ENCODE results near the gene PHF21B.

PHF21B gene

DNA sequence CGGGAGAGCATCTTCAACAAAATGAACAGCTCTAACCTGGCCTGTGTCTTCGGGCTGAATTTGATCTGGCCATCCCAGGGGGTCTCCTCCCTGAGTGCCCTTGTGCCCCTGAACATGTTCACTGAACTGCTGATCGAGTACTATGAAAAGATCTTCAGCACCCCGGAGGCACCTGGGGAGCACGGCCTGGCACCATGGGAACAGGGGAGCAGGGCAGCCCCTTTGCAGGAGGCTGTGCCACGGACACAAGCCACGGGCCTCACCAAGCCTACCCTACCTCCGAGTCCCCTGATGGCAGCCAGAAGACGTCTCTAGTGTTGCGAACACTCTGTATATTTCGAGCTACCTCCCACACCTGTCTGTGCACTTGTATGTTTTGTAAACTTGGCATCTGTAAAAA, 147.5 kb downstream of the PHF21B start:
- H3K27ac ChIP-seq (ENCODE audit: extremely low read depth, low read depth, low read length) = no peak overlapping the region
- no peak for TF ChIP-seq GLIS2 (tag by site-specific recombination; IDR thresholded peaks at IDR 0.05)
- TF ChIP-seq ZNF133 (tag by site-specific recombination; IDR thresholded peaks at IDR 0.05) = no peak
- no peak for TF ChIP-seq ZBTB7A (tag by site-specific recombination; IDR thresholded peaks at IDR 0.05; ENCODE audit: low read depth)
- TF ChIP-seq ZNF311 (tag by site-specific recombination; IDR thresholded peaks at IDR 0.05; ENCODE audit: borderline replicate concordance) = no peak
- no peak for TF ChIP-seq ZNF670 (tag by site-specific recombination; IDR thresholded peaks at IDR 0.05; ENCODE audit: low read depth)
- TF ChIP-seq ZNF202 (tag by site-specific recombination; IDR thresholded peaks at IDR 0.05; ENCODE audit: borderline replicate concordance) = no peak
- TF ChIP-seq ZNF529 (tag by site-specific recombination; IDR thresholded peaks at IDR 0.05; ENCODE audit: insufficient replicate concordance) = no peak
- TF ChIP-seq, protein P1, sequence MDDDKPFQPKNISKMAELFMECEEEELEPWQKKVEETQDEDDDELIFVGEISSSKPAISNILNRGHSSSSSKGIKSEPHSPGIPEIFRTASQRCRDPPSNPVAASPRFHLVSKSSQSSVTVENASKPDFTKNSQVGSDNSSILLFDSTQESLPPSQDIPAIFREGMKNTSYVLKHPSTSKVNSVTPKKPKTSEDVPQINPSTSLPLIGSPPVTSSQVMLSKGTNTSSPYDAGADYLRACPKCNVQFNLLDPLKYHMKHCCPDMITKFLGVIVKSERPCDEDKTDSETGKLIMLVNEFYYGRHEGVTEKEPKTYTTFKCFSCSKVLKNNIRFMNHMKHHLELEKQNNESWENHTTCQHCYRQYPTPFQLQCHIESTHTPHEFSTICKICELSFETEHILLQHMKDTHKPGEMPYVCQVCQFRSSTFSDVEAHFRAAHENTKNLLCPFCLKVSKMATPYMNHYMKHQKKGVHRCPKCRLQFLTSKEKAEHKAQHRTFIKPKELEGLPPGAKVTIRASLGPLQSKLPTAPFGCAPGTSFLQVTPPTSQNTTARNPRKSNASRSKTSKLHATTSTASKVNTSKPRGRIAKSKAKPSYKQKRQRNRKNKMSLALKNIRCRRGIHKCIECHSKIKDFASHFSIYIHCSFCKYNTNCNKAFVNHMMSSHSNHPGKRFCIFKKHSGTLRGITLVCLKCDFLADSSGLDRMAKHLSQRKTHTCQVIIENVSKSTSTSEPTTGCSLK (tag by site-specific recombination; IDR thresholded peaks at IDR 0.05) = no peak
- TF ChIP-seq SP7 (tag by site-specific recombination; IDR thresholded peaks at IDR 0.05) = no peak
- no peak for TF ChIP-seq ZNF558 (tag by site-specific recombination; IDR thresholded peaks at IDR 0.05)
- TF ChIP-seq TCF7L2 (IDR thresholded peaks at IDR 0.05; ENCODE audit: borderline replicate concordance, low read depth, low read length) = no peak
- TF ChIP-seq ZNF341 (tag by site-specific recombination; IDR thresholded peaks at IDR 0.05; ENCODE audit: low read depth) = no peak
- TF ChIP-seq ZNF324 (tag by site-specific recombination; IDR thresholded peaks at IDR 0.05) = no peak
- no peak for TF ChIP-seq KLF10 (tag by site-specific recombination; IDR thresholded peaks at IDR 0.05)
- TF ChIP-seq ZBTB8A (tag by site-specific recombination; IDR thresholded peaks at IDR 0.05) = no peak
- TF ChIP-seq SETDB1 (IDR thresholded peaks at IDR 0.05; ENCODE audit: insufficient read length, low read length) = no peak
- no peak for TF ChIP-seq ZNF600 (tag by site-specific recombination; IDR thresholded peaks at IDR 0.05)
- TF ChIP-seq SP3 (tag by site-specific recombination; IDR thresholded peaks at IDR 0.05) = no peak
- no peak for TF ChIP-seq ZNF10 (tag by site-specific recombination; IDR thresholded peaks at IDR 0.05)
- ChIA-PET POLR2A (no interaction called here), CTCF (interaction anchor here (1.0 kb wide), 1 partner anchor 34 kb away, joined by 3 read pairs; no protein-coding TSS in a partner anchor)
- no peaks in the 10 kb centered on the region for H3K9me3 ChIP-seq (ENCODE audit: control insufficient read depth, insufficient read depth, low read depth, low read length)
- H3K36me3 ChIP-seq (ENCODE audit: control insufficient read depth in 2 of 2, insufficient read depth in 1 of 2, low read length in 2 of 2) = peaks cover 0 to 11% of the 10 kb centered on the region in 2 experiments; a peak in 1 of 3 replicates
- H3K4me3 ChIP-seq (ENCODE audit: low read depth, low read length) = no peak overlapping the region
- H3K4me1 ChIP-seq (ENCODE audit: control insufficient read depth, insufficient read depth, low read length) = no peaks in the 10 kb centered on the region

DNA sequence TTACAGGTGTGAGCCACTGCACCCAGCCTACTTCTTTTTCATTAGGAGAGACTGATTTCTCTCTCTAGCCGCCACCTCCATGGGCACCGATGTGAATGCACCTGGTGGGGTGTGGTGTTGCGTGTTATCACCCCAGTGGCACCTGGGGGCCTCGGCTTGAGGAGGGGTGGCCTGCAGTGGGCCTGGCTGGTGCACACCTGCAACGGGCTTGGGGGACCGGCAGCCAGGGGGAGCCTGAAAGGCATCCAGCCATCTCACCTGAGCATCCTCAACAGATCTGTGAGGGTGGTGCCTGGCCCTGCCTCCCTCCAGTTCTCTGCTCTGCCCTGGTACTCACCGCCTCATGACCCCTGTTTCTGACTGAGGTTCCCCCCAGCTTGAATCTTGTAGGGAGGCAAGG, 148.6 kb downstream of the PHF21B start:
- POLR2A ChIA-PET = no interaction called here
- CTCF ChIA-PET = no interaction called here
- Histone ChIP-seq H3K4me1 (ENCODE audit: control insufficient read depth, insufficient read depth, low read length) (no peaks in the 10 kb centered on the region), H3K9me3 (ENCODE audit: control insufficient read depth, insufficient read depth, low read depth, low read length) (no peaks in the 10 kb centered on the region), H3K4me3 (ENCODE audit: low read depth, low read length) (no peak overlapping the region), H3K36me3 (ENCODE audit: control insufficient read depth in 2 of 2, insufficient read depth in 1 of 2, low read length in 2 of 2) (peaks cover 0 to 11% of the 10 kb centered on the region in 2 experiments; a peak in 1 of 3 replicates), H3K27ac (ENCODE audit: extremely low read depth, low read depth, low read length) (no peak overlapping the region)
- TF ChIP-seq ZNF416 (tag by site-specific recombination; IDR thresholded peaks at IDR 0.05) (no peak), ZNF366 (tag by site-specific recombination; conservative IDR thresholded peaks at IDR 0.05) (no peak), WT1 (tag by site-specific recombination; IDR thresholded peaks at IDR 0.05) (no peak), ZNF626 (tag by site-specific recombination; IDR thresholded peaks at IDR 0.05) (no peak), ZNF24 (tag by site-specific recombination; IDR thresholded peaks at IDR 0.05) (no peak), ZXDB (tag by site-specific recombination; IDR thresholded peaks at IDR 0.05) (no peak), TRIM28 (IDR thresholded peaks at IDR 0.05; ENCODE audit: borderline replicate concordance, low read length) (no peak), ZNF596 (tag by site-specific recombination; IDR thresholded peaks at IDR 0.05) (no peak), ZNF16 (tag by site-specific recombination; IDR thresholded peaks at IDR 0.05; ENCODE audit: low read depth) (no peak), ZNF138 (tag by site-specific recombination; IDR thresholded peaks at IDR 0.05; ENCODE audit: borderline replicate concordance) (no peak), ZSCAN23 (tag by site-specific recombination; IDR thresholded peaks at IDR 0.05) (no peak), ZNF580 (tag by site-specific recombination; IDR thresholded peaks at IDR 0.05) (no peak), ZNF501 (tag by site-specific recombination; IDR thresholded peaks at IDR 0.05) (no peak)
- TF ChIP-seq, protein P2, sequence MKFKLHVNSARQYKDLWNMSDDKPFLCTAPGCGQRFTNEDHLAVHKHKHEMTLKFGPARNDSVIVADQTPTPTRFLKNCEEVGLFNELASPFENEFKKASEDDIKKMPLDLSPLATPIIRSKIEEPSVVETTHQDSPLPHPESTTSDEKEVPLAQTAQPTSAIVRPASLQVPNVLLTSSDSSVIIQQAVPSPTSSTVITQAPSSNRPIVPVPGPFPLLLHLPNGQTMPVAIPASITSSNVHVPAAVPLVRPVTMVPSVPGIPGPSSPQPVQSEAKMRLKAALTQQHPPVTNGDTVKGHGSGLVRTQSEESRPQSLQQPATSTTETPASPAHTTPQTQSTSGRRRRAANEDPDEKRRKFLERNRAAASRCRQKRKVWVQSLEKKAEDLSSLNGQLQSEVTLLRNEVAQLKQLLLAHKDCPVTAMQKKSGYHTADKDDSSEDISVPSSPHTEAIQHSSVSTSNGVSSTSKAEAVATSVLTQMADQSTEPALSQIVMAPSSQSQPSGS (tag by site-specific recombination; IDR thresholded peaks at IDR 0.05; ENCODE audit: low read depth) = no peak
- TF ChIP-seq, protein P3, sequence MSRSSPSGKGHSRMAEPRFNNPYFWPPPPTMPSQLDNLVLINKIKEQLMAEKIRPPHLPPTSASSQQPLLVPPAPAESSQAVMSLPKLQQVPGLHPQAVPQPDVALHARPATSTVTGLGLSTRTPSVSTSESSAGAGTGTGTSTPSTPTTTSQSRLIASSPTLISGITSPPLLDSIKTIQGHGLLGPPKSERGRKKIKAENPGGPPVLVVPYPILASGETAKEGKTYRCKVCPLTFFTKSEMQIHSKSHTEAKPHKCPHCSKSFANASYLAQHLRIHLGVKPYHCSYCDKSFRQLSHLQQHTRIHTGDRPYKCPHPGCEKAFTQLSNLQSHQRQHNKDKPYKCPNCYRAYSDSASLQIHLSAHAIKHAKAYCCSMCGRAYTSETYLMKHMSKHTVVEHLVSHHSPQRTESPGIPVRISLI (tag by site-specific recombination; IDR thresholded peaks at IDR 0.05) = no peak

All from HEK293 (cell line).